Stimulated activated CD8-positive, alpha-beta memory T cell treated with anti-CD3 and anti-CD28 coated beads, Interleukin-15, amount 100 ng/mL, for 48 hours (primary cell): ENCODE results near the gene SLC25A4.
"Not testable (repeated sequence)": the region's sequence is repeated elsewhere in the genome, so short reads cannot be mapped to it uniquely, and the experiment has no call there.

Experiments used
- DNase-seq, 2 donors: peaks; one replicate each; pipeline ENCODE4 v3.0.0-alpha.2; 2020; ENCODE audit warnings: low read depth in 2 of 2

Gene SLC25A4

DNA sequence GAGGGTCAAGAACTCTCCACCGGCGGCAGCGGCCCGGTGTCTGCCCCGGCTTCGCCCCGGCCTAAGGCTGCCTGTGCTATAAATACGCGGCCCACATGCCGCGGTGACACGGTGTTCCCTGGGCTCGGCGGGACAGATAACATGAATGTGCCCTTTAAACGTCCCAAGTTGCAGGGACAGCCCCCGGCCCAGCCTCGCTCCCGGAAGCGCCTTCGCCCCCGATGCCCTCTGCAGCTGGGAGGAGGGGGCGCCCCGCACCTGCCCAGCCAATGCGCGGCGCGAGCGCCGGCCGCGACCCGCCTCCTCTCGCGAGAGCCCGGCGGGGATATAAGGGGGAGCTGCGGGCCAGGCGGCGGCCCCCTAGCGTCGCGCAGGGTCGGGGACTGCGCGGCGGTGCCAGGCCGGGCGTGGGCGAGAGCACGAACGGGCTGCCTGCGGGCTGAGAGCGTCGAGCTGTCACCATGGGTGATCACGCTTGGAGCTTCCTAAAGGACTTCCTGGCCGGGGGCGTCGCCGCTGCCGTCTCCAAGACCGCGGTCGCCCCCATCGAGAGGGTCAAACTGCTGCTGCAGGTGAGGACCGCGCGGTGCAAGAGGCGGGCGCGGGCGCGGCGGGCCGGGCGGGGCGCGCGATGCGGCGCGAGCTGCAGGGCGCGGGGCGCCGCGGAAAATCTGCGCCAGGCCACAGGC lies at the start of gene SLC25A4:
Gene SLC25A4, plus strand, starts transcription at position 355 of the 689 bp plus-strand sequence. Its CDS starts 107 bp downstream, at position 462.
- DNase-seq, result peak; percentile 75 to 85

DNA sequence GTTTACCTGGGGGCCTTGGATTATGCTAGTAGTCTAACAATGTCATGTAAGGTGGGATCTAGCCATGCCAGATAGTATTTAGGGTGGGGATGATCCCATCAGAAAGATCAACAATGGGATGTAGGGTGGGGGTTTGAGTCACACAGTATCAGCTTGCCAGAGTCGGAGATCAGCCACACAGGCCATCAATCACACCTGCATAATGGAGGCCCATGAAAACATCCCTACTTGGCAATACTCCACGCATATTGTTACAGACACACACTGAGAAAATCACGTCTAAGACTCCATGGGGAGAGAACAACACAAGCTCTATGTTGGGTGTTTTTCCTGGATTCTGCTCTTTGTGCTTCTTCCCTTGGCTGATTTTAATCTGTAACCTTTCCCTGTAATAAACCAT lies 49.5 kb upstream of the SLC25A4 start:
- no peak for DNase-seq

DNA sequence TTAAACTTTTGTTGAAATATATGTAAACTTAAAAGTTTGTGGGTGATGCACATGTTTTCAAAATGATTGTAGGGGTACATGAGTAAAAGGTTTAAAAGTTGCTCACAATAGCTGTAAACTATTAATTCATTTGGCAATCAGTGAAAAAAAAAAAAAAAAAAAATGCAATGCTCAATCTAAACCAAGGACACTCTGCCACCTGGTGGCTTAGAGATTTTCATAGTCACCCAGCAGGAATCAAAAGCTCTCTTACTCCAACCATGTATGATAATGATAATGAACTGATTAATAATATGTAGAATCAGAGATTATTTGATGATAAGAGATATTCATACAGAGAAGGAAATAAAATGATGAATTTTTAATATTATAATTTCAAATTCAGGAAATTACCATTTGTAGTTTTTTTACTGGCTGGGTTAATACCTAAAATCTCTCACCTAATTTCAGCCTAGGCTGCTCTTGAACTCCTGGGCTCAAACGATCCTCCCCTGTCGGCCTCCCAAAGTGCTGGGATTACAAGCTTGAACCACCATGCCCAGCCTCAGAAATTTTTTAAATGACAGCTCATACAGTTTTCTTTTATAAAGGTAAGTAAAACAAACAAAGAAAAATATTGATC lies 46.9 kb upstream of the SLC25A4 start:
- DNase-seq, result peak in 1 of 2 donors; percentile 8

DNA sequence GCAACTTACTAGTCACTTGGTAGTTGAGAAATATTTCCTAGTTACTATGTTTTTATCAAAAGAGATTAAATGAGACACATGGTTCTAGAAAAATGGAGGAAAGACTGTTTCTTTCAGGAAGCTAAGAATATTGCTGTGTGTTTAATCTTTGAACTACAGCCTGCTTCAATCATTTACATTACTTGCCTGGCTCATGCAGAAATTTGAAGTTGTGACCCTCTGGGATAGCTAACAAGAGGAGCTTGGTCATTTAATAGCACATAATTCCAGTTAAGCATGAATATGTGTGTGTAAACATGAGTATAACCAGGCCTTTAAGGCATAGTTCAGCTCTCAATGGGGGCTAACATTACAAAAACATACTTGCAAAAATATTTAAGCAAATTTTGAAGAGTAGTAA lies 44.6 kb upstream of the SLC25A4 start:
- no peak for DNase-seq

DNA sequence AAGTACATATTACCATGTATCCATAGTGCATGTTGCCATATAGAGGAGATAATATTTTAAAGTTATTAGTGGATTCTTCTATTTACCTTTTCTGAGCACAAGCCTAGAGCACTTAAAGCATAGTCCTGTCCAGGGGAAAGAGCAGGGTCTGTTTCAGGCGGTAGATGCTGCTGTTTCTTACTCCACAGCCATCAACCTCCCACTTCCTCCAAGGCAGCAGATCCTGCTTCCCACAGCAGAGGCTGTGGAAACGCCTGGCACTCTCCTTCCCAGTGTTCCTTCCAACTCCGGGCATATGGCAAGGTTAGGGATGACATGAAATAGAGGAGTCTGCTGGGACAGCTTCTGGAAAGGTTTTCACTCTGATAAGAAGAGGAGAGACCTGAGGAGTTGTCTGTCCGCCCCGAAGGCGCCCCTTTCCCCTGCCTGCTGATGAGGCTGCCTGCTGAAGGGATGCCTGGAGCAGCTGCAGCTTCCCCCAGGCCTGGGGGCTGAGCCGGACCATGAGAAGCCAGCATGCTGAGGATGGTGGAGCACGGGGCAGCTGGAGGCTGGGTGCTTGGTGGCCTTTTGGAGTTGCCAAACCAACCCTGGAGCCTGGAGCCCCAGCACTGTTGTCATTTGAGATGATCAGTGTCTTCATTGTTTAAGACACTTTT lies 43.9 kb upstream of the SLC25A4 start:
- no peak for DNase-seq

DNA sequence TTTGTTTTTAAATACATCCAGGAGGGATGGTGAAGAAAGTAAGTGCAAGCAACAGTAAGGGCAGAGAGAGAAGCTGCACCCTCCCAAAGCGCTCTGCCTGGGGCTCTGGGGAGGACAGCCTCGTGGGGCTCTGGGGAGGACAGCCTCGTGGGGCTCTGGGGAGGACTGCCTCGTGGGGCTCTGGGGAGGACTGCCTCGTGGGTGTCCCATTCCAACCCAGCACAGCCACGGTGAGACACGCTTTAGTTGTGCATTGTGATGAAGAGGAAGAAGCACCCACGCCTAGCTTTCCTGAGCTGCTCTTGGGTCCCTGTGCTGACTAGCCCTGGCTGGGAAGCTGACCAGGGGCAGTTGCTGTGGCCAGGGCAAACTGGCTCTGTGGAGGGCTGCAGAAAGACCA lies 43.1 kb upstream of the SLC25A4 start:
- DNase-seq, result no peak

DNA sequence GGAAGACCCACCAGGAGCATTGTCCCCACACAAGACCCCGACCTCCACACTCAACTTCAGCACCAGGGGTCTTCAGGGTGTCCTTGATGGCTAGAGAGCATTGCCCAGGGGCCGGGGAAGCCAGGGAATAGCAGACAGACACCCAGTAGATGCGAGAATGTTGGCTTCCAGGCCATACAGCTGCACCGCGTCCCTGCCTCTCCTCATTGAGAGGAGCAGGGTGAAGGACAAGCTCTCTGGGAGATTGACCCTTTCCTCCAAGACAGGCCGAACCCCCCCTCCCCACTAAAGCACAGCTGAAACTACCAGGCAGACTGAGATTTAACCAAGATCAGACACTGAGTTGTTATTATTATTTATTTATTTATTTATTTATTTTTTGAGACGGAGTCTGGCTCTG lies 42.6 kb upstream of the SLC25A4 start:
- no peak for DNase-seq

DNA sequence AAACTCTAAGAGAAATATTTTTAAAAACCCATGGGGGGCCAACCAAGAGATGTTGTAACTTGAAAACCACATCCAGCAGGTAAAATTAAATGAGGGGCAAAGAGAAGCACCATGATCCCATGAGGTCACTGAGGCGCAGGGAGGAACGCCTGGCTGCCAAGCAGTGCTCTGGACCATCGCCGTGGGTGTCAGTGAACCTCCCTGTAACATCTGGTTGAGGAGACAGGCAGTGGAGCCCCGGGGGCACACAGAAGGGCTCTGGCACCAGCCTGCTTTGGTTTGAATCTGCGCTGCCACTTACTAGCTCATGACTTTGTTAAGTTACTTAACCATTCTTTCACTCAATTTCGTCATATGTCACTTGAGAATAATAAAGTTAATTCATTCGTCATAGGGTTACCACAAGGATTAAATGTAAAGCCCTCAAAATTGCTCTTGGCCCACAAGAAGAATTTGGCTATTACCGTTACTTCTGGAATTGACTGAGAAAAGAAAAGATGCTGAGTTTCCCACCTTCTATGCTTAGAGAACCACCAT lies 41.6 kb upstream of the SLC25A4 start:
- no peak for DNase-seq

DNA sequence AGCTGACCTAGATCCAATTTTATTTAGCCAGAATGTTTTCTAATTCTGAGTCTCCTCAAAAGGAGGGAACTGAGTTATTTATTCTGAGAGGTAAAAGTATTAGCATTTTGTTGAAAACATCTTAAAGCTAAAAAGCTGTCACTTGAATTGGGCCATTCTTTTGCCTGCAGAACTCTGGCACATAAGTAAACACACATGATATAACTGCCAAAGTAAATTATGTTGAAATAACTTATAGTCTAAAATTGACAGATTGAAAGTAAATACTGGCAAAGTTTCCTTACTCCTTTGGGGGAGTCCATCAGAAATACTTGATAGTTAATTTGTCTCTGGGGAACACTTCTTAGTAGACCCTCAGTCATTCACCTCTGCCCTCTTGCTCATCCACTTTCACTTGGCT lies 38.3 kb upstream of the SLC25A4 start:
- no peak for DNase-seq

DNA sequence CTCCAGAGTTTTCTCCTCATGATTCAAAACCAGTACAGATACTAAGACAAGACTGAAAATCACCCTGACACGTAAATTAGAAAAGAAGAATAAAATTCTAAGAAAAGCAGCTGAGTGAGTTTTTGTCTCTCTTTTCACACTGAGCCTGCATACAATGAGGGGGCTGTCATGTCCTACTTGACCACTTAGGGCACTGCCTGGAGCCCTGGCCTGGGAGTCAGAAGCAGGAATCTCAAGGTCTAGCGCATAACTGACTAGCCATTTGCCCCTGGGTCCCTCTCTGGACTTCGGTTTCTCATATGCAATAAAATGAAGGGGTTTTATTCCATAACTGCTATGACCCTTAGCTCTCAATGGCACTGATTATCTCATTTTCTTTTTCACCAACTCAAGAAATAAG lies 36.7 kb upstream of the SLC25A4 start:
- no peak for DNase-seq

DNA sequence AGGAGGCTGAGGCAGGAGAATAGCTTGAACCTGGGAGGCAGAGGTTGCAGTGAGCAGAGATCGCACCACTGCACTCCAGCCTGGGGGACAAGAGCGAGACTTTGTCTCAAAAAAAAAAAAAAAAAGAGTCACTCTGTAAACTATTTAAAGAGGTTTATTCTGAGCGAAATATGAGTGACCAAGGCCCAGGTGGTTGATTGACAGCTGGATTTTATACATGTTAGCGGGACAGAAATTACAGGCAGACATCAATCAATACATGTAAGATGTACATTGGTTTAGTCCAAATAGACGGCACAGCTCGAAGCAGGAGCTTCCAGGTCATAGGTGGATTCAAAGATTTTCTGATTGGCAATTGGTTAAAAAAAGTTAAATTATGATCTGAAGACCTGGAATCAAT lies 35.5 kb upstream of the SLC25A4 start:
- DNase-seq, result not testable (repeated sequence)

DNA sequence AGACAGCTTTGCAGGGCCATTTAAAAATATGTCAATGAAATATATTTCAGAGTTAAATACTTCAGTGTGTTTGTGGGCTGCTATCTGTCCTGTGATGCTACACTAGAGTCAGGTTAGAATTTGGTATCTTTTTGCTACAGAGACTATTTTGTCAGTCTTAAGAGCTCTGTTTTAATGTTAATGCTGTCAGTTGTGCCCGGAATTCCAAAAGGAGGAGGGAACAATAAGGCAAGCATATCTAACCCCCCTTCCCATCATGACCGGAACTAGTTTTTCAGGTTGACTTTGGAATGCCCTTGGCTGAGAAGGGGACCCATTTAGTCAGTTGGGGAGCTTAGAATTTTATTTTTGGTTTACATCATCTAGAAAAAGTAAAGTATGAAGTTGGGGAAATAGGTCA lies 34.9 kb upstream of the SLC25A4 start:
- DNase-seq, result no peak

DNA sequence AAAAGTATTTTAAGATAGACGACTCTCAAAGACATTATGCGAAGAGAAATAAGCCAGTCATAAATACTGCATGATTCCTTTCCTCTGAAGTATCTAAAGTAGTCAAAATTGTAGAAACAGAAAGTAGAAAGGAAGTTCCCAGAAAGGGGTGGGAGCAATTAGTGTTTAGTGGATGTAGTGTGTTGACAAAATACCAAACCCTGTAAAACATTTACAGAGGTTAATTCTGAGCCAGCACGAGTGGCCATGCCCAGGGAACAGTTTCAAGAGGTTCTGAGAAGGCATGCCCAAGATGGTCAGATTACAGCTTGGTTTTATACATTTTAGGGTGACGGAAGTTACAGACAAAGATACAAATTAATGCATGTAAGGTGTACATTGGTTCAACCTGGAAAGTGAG lies 34.4 kb upstream of the SLC25A4 start:
- no peak for DNase-seq

DNA sequence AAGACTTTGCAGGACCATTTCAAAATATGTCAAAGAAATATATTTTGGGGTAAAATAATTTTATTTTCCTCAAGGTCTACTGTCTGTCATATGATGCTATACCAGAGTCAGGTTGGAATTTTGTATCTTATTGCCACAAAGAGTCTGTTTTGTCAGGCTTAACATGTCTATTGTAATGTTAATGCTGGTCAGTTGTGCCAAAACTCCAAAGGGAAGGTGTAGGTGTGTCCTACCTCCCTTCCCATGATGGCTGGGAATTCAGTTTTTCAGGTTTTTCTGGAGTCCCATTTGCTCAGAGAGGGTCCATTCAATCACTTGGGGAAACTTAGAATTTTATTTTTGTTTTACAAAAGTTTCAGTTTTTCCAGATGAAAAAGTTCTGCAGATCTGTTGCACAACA lies 33.3 kb upstream of the SLC25A4 start:
- no peak for DNase-seq

DNA sequence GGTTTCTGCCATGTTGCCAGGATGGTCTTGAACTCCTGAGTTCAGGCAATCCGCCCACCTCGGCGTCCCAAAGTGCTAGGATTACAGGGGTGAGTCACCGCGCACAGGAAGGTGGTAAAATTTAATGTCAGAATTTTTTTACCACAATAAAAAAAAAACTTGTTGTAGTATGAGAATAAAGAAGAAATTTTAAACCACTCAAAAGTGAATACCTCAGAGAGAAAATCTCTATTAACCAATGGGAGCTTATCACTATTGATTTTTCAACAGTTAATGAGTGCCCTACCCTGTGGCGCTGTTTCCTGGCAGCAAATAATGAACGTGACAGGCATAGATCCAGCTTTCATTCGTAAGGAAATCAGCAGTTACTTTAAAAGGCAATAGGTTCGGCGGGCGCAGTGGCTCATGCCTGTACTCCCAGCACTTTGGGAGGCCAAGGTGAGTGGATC lies 32.7 kb upstream of the SLC25A4 start:
- no peak for DNase-seq

DNA sequence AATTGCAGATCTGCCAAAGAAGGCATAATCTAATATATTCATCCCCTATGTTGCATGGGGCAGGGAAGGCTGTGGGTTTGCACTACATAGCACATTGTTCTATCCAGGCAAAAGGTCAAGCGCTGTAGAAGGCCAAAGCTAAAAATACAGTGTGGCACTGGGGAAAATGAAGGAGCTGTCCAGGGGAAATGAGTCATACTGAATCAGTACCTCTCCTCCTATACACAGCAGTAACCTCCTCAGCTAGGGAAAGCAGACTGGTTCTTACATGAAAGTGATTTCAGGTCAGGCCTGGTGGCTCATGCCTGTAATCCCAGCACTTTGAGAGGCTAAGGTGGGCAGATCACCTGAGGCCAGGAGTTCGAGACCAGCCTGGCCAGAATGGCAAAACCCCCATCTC lies 31.0 kb upstream of the SLC25A4 start:
- DNase-seq, result no peak

DNA sequence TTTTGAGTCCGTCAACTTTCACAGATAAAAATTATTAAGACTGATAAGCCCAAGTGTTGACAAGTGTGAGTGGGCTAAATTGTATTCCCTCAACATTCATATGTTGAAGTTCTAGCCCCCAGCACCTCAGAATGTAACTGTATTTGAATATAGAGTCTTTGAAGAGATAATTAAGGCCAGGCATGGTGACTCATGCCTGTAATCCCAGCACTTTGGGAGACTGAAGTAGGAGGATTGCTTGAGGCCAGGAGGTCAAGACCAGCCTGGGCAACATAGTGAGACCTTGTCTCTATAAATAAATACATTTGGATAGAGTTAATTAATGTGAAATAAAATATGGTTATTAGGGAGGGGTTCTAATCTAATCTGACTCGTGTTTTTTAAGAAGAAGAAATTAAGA lies 29.7 kb upstream of the SLC25A4 start:
- no peak for DNase-seq

DNA sequence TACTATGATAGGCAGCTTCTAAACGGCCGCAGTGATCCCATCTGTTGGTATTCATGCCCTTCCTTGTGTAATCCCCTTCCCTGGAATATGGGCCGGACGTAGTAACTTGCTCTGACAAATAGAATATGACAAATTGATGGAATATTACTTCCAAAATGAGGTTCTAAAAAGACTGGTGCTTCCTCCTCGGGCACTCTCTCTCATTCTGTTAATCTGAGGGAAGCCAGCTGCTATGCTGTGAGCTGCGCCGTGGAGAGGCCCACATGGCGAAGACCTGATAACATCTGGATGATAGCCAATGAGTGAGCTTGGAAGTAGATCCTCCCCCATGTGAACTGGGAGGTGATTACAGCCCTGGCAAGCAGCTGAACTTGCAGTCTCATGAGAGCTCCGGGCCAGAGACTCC lies 27.2 kb upstream of the SLC25A4 start:
- DNase-seq, result no peak

DNA sequence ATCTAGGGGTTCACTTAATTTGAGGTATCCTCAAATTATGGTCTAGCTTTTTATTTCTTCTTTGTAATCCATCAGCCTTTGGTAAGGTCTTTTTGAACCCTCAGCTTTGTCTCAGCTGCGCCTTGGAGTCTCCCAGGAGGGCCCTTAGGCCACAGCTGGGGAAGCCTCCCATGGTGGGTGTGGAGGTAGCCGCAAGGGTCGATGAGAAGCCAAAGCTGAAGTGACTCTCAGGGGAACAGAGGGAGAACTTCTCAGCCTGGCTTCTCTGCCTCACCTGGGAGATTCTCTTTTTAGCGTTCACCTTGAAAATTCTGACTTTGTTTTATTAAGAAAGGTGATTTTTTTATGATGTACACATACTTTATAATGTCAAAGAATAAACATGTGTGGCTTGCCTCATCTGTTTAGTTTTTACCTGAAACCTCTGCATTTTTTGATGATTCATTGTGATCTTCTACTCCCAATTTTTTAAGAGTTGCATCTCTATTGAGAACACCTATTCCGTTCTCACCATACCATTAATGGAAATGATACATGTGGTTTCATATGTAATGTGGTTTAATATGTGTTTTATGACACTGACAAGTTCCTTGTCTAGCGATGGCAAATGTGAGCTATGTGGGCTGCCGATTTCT lies 25.6 kb upstream of the SLC25A4 start:
- DNase-seq, result no peak

DNA sequence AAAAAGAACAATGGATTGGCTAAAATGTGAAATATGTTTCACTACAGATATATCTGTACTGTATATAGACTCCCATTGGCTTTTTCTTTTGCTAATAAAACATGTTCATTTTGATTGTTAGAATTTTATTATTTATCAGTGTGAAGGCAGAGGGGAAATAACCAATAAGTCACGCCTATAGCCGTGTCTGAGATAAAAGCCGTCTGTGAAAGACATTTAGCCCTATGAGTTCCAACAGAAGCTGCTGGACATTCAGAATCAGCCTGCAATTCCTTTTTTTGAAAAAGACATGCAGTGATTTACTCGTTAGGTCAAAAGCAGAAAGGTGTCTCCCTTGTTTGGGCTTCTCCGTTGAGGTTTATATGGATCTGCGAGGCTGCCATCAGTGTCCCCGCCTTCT lies 24.2 kb upstream of the SLC25A4 start:
- no peak for DNase-seq

DNA sequence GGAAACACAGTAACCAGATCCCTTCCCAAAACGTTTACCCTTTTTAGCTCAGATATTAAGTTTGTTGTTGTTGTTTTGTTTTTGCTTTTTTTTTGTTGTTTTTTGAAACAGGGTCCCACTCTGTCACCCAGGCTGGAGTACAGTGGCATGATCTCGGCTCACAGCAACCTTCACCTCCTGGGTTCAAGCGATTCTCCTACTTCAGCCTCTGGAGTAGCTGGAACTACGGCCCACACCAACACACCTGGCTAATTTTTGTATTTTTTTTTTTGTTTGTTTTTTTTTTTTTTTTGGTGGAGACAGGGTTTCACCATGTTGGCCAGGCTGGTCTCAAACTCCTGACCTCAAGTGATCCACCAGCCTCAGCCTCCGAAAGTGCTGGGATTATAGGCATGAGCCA lies 23.6 kb upstream of the SLC25A4 start:
- DNase-seq, result not testable (repeated sequence)

DNA sequence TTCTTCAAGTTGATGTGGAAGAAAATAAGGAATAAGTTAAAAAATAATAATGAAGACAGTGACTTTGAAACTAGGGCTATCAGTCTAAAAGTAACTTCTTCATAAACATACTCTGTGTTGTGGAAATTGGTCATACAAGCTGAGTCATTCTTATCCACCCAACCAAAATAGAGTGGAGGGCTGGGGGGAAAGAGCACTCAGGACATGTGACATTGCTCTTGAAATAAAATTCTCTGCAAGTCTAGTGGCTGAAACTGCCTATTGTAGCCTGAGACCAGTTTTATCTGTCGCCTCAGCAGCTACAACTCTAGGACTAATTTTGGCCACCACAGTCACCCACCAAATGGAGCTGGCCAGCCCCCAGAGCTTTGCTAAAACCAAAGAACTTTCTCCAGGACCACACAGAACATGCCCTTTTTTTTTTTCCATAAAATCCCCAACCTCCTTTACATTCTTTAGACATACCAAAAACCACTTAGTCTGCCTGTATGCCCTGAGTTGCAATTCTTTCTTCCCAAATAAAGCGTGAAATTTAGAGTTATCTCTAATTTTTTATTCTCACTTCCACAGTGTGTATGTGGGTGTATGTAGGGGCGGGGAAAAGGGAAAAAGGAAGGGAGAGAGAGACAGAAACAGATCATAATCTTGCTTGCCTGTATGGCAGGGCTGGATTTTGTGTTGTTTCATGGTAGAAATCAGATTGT lies 23.0 kb upstream of the SLC25A4 start:
- no peak for DNase-seq
